ENCODE data around the gene MRPS7.

The MRPS7 gene

DNA sequence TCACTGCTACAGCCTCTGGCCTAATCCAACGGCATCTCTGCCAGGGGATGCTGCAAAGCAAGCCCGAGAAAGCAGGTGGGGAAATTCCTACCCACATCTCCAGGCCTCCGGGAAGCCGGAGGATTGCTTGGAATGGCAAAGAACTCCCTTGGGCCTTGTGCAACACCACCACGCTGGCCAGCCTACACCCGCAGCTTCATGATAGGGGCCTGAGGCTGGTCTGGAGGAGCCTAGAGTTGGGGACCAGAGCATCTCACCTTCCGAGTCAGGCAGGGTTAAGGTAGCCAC is 20.6 kb upstream of the MRPS7 start:
- peaks cover 71 to 99% of the 10 kb centered on the region in 2 donors for H3K36me3 ChIP-seq (replicated peaks in 1 of 2; ENCODE audit: control insufficient read depth in 2 of 2, insufficient read depth in 2 of 2, low read length in 2 of 2)
- H2AK5ac ChIP-seq (ENCODE audit: low read depth, low read length): peak overlapping the region; percentile 72
- H4K8ac ChIP-seq (ENCODE audit: low read depth, low read length): no peak overlapping the region
- peak overlapping the region; percentile 15 for H3K18ac ChIP-seq (ENCODE audit: low read length)
- no peak for DNase-seq (ENCODE audit: low spot score)
- H3K27ac ChIP-seq (replicated peaks; ENCODE audit: low read length): peak overlapping the region; percentile 40
- H2AFZ ChIP-seq (ENCODE audit: low read length): no peak overlapping the region
- peaks cover 0 to 8% of the 10 kb centered on the region in 2 donors for H3K4me1 ChIP-seq (ENCODE audit: control insufficient read depth in 2 of 2, insufficient read depth in 1 of 2, low read depth in 1 of 2, low read length in 2 of 2)
- no peak overlapping the region for H2BK5ac ChIP-seq (ENCODE audit: low read length)
- no peak overlapping the region for H3K4ac ChIP-seq (ENCODE audit: low read length)
- no peak overlapping the region for H3K4me2 ChIP-seq (ENCODE audit: insufficient read depth, low read length, poor library complexity, severe bottlenecking)
- no peak overlapping the region for H3K4me3 ChIP-seq (ENCODE audit: low read length in 2 of 2)
- H2BK12ac ChIP-seq (ENCODE audit: low read length): no peak overlapping the region
- no peak overlapping the region for H2BK15ac ChIP-seq (ENCODE audit: low read length)
- no peak overlapping the region for H2BK120ac ChIP-seq (ENCODE audit: low read depth, low read length)
- WGBS, 2 donors (ENCODE audit: extremely low coverage in 2 of 2, insufficient read length in 2 of 2, insufficient replicate concordance in 1 of 2): no CpG with 5 or more reads among the region's 7 CpGs
- peak overlapping the region; percentile 78 for H3K9ac ChIP-seq (ENCODE audit: low read depth, low read length, poor library complexity)
- H4K91ac ChIP-seq (ENCODE audit: low read depth, low read length, poor library complexity): no peak overlapping the region
- H3K79me1 ChIP-seq (ENCODE audit: low read depth, low read length): peaks cover 2% of the 10 kb centered on the region
- no peaks in the 10 kb centered on the region for H3K27me3 ChIP-seq (ENCODE audit: control insufficient read depth in 3 of 3, insufficient read depth in 3 of 3, low read depth in 1 of 3, low read length in 3 of 3)
- H3K9me3 ChIP-seq (replicated peaks in 1 of 2; ENCODE audit: control insufficient read depth in 2 of 2, insufficient read depth in 1 of 2, low read depth in 1 of 2, low read length in 2 of 2): no peaks in the 10 kb centered on the region
- H3K23ac ChIP-seq (ENCODE audit: low read depth, low read length, poor library complexity): peak overlapping the region; percentile 37
- H3K14ac ChIP-seq (ENCODE audit: low read length): no peak overlapping the region

DNA sequence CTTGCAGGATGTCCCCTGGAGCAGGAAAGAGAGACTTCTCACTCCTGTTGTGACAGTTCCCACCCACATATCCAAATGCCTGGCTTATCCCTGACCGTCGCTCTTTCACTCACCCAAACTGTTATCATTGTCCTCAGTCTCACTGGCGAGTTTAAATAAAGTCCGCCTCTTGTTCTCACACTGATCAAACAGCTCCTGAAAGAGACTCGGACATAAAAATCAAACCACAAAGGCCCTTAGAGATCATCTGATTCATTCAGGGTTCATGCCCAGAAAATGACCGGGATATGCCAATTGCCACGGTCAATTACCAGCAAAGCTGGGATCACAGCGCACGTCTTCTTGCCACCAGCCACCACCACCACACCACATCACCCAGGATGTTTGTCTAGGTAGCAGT is 20.2 kb upstream of the MRPS7 start:
- Histone ChIP-seq H3K36me3 (replicated peaks in 1 of 2; ENCODE audit: control insufficient read depth in 2 of 2, insufficient read depth in 2 of 2, low read length in 2 of 2) (peaks cover 73 to 99% of the 10 kb centered on the region in 2 donors), H3K4me3 (ENCODE audit: low read length in 2 of 2) (no peak overlapping the region), H2AK5ac (ENCODE audit: low read depth, low read length) (no peak overlapping the region), H3K14ac (ENCODE audit: low read length) (no peak overlapping the region), H3K27me3 (ENCODE audit: control insufficient read depth in 3 of 3, insufficient read depth in 3 of 3, low read depth in 1 of 3, low read length in 3 of 3) (no peaks in the 10 kb centered on the region), H3K9me3 (replicated peaks in 1 of 2; ENCODE audit: control insufficient read depth in 2 of 2, insufficient read depth in 1 of 2, low read depth in 1 of 2, low read length in 2 of 2) (no peaks in the 10 kb centered on the region), H2BK120ac (ENCODE audit: low read depth, low read length) (no peak overlapping the region), H3K27ac (replicated peaks; ENCODE audit: low read length) (no peak overlapping the region), H3K23ac (ENCODE audit: low read depth, low read length, poor library complexity) (no peak overlapping the region), H3K18ac (ENCODE audit: low read length) (no peak overlapping the region), H3K79me1 (ENCODE audit: low read depth, low read length) (peaks cover 6% of the 10 kb centered on the region), H2AFZ (ENCODE audit: low read length) (no peak overlapping the region), H4K8ac (ENCODE audit: low read depth, low read length) (no peak overlapping the region), H2BK5ac (ENCODE audit: low read length) (no peak overlapping the region), H4K91ac (ENCODE audit: low read depth, low read length, poor library complexity) (no peak overlapping the region), H3K9ac (ENCODE audit: low read depth, low read length, poor library complexity) (no peak overlapping the region), H2BK12ac (ENCODE audit: low read length) (no peak overlapping the region), H2BK15ac (ENCODE audit: low read length) (no peak overlapping the region), H3K4me1 (ENCODE audit: control insufficient read depth in 2 of 2, insufficient read depth in 1 of 2, low read depth in 1 of 2, low read length in 2 of 2) (peaks cover 0 to 8% of the 10 kb centered on the region in 2 donors), H3K4ac (ENCODE audit: low read length) (no peak overlapping the region), H3K4me2 (ENCODE audit: insufficient read depth, low read length, poor library complexity, severe bottlenecking) (no peak overlapping the region)
- DNase-seq (ENCODE audit: low spot score): no peak
- WGBS, 2 donors (ENCODE audit: extremely low coverage in 2 of 2, insufficient read length in 2 of 2, insufficient replicate concordance in 1 of 2): no CpG with 5 or more reads among the region's 9 CpGs

DNA sequence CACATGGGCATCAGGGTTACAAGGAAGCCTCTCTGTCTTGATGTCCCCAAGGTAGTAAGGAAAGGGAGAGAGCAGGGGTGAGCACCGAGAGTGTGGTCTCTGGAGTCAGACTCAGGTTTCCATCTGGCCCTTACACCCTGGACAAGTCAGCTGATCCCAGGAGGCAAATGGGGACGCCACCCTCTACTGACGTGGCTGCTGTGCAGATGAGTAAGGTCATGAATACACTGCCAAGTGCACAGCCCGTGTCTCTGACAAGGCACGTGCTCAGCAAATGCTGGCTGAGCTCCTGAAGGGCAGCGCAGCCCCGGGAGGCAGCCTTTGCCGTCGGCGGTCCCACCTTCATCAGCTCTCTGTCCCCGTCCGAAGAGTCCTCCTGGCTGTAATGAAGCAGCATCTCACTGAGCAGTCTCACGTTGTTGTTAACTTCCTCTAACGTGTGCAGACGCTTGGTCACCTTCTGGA is 19.7 kb upstream of the MRPS7 start:
- no peak overlapping the region for H3K27ac ChIP-seq (replicated peaks; ENCODE audit: low read length)
- no peak overlapping the region for H3K14ac ChIP-seq (ENCODE audit: low read length)
- no peak overlapping the region for H2BK15ac ChIP-seq (ENCODE audit: low read length)
- no peak overlapping the region for H2AK5ac ChIP-seq (ENCODE audit: low read depth, low read length)
- H3K4ac ChIP-seq (ENCODE audit: low read length): no peak overlapping the region
- H3K27me3 ChIP-seq (ENCODE audit: control insufficient read depth in 3 of 3, insufficient read depth in 3 of 3, low read depth in 1 of 3, low read length in 3 of 3): no peaks in the 10 kb centered on the region
- peaks cover 69 to 97% of the 10 kb centered on the region in 2 donors for H3K36me3 ChIP-seq (replicated peaks in 1 of 2; ENCODE audit: control insufficient read depth in 2 of 2, insufficient read depth in 2 of 2, low read length in 2 of 2)
- no peak overlapping the region for H2BK5ac ChIP-seq (ENCODE audit: low read length)
- WGBS, 2 donors (ENCODE audit: extremely low coverage in 2 of 2, insufficient read length in 2 of 2, insufficient replicate concordance in 1 of 2): no CpG with 5 or more reads among the region's 15 CpGs
- no peak overlapping the region for H3K18ac ChIP-seq (ENCODE audit: low read length)
- peaks cover 6% of the 10 kb centered on the region for H3K79me1 ChIP-seq (ENCODE audit: low read depth, low read length)
- H2BK12ac ChIP-seq (ENCODE audit: low read length): no peak overlapping the region
- H3K4me2 ChIP-seq (ENCODE audit: insufficient read depth, low read length, poor library complexity, severe bottlenecking): no peak overlapping the region
- no peak overlapping the region for H2BK120ac ChIP-seq (ENCODE audit: low read depth, low read length)
- H3K9ac ChIP-seq (ENCODE audit: low read depth, low read length, poor library complexity): no peak overlapping the region
- H3K9me3 ChIP-seq (replicated peaks in 1 of 2; ENCODE audit: control insufficient read depth in 2 of 2, insufficient read depth in 1 of 2, low read depth in 1 of 2, low read length in 2 of 2): no peaks in the 10 kb centered on the region
- H3K4me3 ChIP-seq (ENCODE audit: low read length in 2 of 2): no peak overlapping the region
- no peak overlapping the region for H2AFZ ChIP-seq (ENCODE audit: low read length)
- peaks cover 0 to 8% of the 10 kb centered on the region in 2 donors for H3K4me1 ChIP-seq (ENCODE audit: control insufficient read depth in 2 of 2, insufficient read depth in 1 of 2, low read depth in 1 of 2, low read length in 2 of 2)
- H3K23ac ChIP-seq (ENCODE audit: low read depth, low read length, poor library complexity): no peak overlapping the region
- H4K91ac ChIP-seq (ENCODE audit: low read depth, low read length, poor library complexity): no peak overlapping the region
- DNase-seq (ENCODE audit: low spot score): no peak
- H4K8ac ChIP-seq (ENCODE audit: low read depth, low read length): no peak overlapping the region

DNA sequence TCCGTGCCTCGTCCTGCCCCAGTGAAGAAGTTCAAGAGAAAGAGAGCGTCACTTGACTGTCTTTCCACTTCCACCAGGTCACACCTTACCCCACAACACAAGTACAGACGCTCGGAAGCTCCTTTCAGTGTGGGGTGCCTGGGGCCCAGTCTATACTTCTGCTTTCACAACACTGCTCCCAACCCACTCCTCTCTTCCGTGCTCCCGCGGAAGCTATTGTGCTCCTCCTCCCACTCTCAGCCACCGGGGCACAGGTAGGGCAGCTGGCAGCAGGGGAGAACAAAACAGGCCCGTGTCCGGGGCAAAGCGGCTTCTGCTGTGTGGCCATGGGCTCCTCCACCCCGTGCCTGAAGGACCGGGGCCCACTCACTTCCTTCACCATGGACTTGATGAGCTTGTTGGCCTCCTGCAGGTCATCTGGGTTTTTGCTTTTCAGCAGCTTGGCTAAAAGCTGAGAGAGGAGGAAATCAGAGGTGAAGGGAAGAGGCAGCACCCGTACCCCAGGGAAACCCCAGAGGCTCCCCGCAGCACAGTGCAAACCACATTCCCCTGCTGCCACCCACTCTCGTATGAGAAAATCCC is 19.1 kb upstream of the MRPS7 start:
- Histone ChIP-seq H3K4me2 (ENCODE audit: insufficient read depth, low read length, poor library complexity, severe bottlenecking) (no peak overlapping the region), H3K4me3 (ENCODE audit: low read length in 2 of 2) (no peak overlapping the region), H3K4ac (ENCODE audit: low read length) (no peak overlapping the region), H3K36me3 (replicated peaks in 1 of 2; ENCODE audit: control insufficient read depth in 2 of 2, insufficient read depth in 2 of 2, low read length in 2 of 2) (peaks cover 64 to 91% of the 10 kb centered on the region in 2 donors), H3K27ac (replicated peaks; ENCODE audit: low read length) (no peak overlapping the region), H3K9ac (ENCODE audit: low read depth, low read length, poor library complexity) (no peak overlapping the region), H2BK120ac (ENCODE audit: low read depth, low read length) (no peak overlapping the region), H3K9me3 (replicated peaks in 1 of 2; ENCODE audit: control insufficient read depth in 2 of 2, insufficient read depth in 1 of 2, low read depth in 1 of 2, low read length in 2 of 2) (no peaks in the 10 kb centered on the region), H3K23ac (ENCODE audit: low read depth, low read length, poor library complexity) (no peak overlapping the region), H4K8ac (ENCODE audit: low read depth, low read length) (no peak overlapping the region), H2BK5ac (ENCODE audit: low read length) (no peak overlapping the region), H3K14ac (ENCODE audit: low read length) (no peak overlapping the region), H2BK15ac (ENCODE audit: low read length) (no peak overlapping the region), H3K27me3 (ENCODE audit: control insufficient read depth in 3 of 3, insufficient read depth in 3 of 3, low read depth in 1 of 3, low read length in 3 of 3) (no peaks in the 10 kb centered on the region), H3K79me1 (ENCODE audit: low read depth, low read length) (peaks cover 6% of the 10 kb centered on the region), H3K18ac (ENCODE audit: low read length) (no peak overlapping the region), H2AK5ac (ENCODE audit: low read depth, low read length) (no peak overlapping the region), H2AFZ (ENCODE audit: low read length) (no peak overlapping the region), H4K91ac (ENCODE audit: low read depth, low read length, poor library complexity) (no peak overlapping the region), H2BK12ac (ENCODE audit: low read length) (no peak overlapping the region), H3K4me1 (ENCODE audit: control insufficient read depth in 2 of 2, insufficient read depth in 1 of 2, low read depth in 1 of 2, low read length in 2 of 2) (peaks cover 0 to 8% of the 10 kb centered on the region in 2 donors)
- no peak for DNase-seq (ENCODE audit: low spot score)
- no CpG with 5 or more reads among the region's 17 CpGs for WGBS, 2 donors (ENCODE audit: extremely low coverage in 2 of 2, insufficient read length in 2 of 2, insufficient replicate concordance in 1 of 2)
